Stimulated activated CD8-positive, alpha-beta memory T cell treated with anti-CD3 and anti-CD28 coated beads, Interleukin-12 subunit alpha, Interleukin-12 subunit beta, amount 100 ng/mL, for 24 hours (primary cell): ENCODE results near the gene JDP2.

Source experiments
- DNase-seq: peaks from one replicate; pipeline ENCODE4 v3.0.0-alpha.2; 2020; ENCODE audit errors: extremely low read depth

The JDP2 gene

DNA sequence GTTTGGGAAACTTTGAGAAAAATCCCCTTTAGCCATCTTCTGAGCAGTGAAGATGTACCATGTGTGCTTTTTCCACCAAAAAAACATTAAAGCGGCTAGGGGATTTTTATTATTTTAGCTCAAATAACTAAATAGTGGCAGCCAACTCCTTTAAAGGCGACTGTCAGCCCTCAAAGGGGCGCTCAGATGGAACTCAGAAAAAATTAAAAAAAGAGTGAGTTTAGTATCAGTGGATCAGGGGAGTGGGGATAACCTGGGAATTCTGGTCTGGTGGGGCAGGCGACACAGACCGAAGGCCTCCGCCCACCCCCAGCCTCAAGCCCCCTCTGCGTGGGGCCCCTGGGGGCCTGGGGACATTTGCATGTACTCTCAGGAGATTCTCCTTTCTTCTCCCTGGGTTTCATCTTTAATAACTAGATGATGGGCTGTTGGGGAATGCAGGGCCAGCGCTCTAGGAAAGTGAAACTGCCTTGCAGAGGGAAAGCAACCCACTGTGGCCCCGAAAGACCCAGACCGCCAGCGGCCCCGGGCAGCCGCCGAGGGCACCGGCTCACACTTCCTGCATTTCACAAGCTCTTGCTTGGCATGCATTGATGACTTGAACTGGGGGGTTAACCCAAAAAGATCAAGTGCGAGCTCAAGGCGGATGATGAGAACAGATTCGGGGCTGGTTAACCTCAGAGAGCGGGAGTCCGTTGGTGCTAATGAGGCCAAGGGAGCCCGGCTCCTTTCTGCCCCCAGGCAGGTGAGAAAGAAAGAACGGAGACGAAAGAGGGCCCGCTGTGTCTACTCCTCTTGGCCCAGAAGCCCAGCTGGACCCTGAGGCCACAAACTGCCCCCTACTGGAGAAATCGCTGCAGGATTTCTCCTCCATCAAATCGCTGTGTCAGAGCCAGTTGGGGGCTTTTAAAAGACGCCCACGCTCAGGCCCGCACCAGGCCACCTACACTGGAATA lies 87.1 kb downstream of the JDP2 start:
- DNase-seq, result no peak

DNA sequence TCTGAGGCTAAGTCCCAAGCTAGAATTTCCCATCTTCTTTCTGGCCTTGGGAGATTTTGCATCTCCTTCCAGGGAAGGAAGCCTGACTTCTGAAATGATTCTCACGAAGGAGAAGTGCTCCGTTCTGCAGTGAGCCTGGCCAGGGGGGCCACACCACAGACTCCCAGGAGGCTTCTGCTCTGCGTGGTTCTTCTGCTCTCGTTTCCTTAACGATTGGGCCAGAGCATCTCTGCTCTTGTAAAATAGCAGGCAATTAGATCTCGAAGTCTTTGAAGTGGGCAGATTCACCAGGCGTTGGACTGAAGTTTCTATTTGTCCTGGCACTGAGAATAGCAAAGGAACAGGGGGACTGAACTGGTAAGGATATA lies 87.8 kb downstream of the JDP2 start:
- DNase-seq, result no peak

DNA sequence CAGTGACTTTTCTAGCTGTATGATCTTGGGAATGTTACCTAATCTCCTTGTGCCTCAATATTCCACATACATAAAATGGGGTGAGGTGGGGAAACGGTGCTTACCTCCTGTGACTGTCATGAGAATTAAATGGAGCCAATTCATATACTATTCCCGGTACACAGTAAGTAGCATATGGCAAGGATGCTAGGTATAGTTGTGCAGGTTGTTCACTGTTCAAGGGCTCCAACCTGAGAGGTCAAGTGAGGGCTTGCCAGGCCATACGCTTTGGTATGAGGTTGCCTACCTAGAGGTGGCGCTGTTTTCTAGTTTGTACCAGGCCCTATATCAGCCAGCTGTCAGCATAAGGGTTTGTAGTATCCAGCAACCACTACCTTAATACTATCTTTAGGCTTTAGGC lies 90.8 kb downstream of the JDP2 start:
- no peak for DNase-seq

DNA sequence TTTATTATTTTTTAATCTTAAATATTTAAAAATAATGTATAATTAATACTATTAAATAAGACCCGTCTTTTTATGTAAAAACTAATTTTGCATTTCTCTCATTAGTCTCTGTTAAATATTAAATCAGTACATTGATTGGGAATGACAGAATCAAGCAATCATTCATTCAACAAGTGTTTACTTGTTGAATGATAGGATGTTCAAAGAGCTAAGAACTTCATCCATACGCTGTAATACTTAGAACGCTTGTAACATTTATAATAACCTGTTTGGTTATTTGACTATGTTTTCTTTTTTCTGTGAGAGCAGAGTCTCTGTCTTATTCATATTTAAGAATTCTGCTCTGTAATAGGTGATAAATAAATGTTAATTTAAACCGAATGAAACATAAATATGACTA lies 91.6 kb downstream of the JDP2 start:
- DNase-seq, result no peak

GRCh38 chr14:75519826-75520728 lies 92.3 kb downstream of the JDP2 start:
- DNase-seq, result no peak

DNA sequence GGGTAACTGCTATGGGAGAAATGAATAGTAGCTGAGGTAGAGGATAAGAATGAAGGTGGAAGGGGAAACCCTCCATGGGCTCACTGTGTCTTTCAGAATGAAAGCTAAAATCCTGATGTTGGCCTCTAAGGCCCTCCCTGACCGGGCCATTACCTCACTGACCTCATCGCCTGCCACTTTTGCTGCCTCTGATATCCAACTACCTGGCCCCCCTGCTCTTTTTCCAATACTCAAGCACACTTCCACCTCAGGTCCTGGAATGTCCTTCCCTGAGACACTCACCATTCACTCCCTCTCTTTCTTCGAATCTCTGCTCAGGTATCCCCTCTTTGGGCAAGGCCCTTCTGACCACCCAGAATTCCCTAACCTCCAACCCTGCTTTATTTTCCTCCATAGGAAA lies 93.0 kb downstream of the JDP2 start:
- no peak for DNase-seq

GRCh38 chr14:75521415-75522199 lies 93.8 kb downstream of the JDP2 start:
- no peak for DNase-seq

GRCh38 chr14:75522224-75522982 lies 94.6 kb downstream of the JDP2 start, which contains the start of gene BATF:
BATF (plus strand) TSS chr14:75522469; CDS start chr14:75522683, 214 bp downstream.
- DNase-seq, result no peak

- no peak for DNase-seq
Observed at GRCh38 chr14:75522983-75523318, 95.1 kb downstream of the JDP2 start.
